SK-N-SH treated with all-trans-retinoic acid at 6 μM for 48 hours (cell line): ENCODE results near the gene CWC22.

Experiments
- ATAC-seq: fragments of 200-7000 bp; cut with Tn5 transposase; 3 replicates; pipeline ENCODE4 v1.9.1; 2020; ENCODE audit warnings: mild to moderate bottlenecking, moderate library complexity
- ARNTL ChIP-seq: fragments of 450-650 bp; formaldehyde crosslinking; IDR thresholded peaks from 2 replicates; pipeline ENCODE4 v1.5.0; 2020; ENCODE audit warnings: low read depth, mild to moderate bottlenecking, moderate library complexity, borderline replicate concordance
- ESRRG ChIP-seq: fragments of 250-450 bp; sonication (Bioruptor Pico); IDR thresholded peaks from 2 replicates; pipeline ENCODE4 v1.6.1; 2021; ENCODE audit warnings: mild to moderate bottlenecking
- GLIS3 ChIP-seq: fragments of 250-450 bp; sonication (Bioruptor Pico); IDR thresholded peaks from 2 replicates; pipeline ENCODE4 v1.5.0; 2020; ENCODE audit warnings: mild to moderate bottlenecking, moderate library complexity
- ISL1 ChIP-seq: fragments of 250-450 bp; sonication (Bioruptor Pico); IDR thresholded peaks from 2 replicates; pipeline ENCODE4 v2.1.2; 2022; ENCODE audit warnings: mild to moderate bottlenecking, moderate library complexity
- OSR1 ChIP-seq: fragments of 250-450 bp; sonication (Bioruptor Pico); IDR thresholded peaks from 2 replicates; pipeline ENCODE4 v1.8.0; 2022; ENCODE audit warnings: moderate library complexity, mild to moderate bottlenecking, inconsistent platforms
- PATZ1 ChIP-seq: fragments of 250-450 bp; sonication (Bioruptor Pico); IDR thresholded peaks from 2 replicates; pipeline ENCODE4 v1.8.0; 2020; ENCODE audit warnings: mild to moderate bottlenecking, moderate library complexity, borderline replicate concordance
- POU6F1 ChIP-seq: fragments of 250-450 bp; sonication (Bioruptor Pico); IDR thresholded peaks from 2 replicates; pipeline ENCODE4 v1.8.0; 2021; ENCODE audit warnings: low read depth, mild to moderate bottlenecking, moderate library complexity, borderline replicate concordance
- PPARA ChIP-seq: fragments of 250-450 bp; sonication (Bioruptor Pico); IDR thresholded peaks from 2 replicates; pipeline ENCODE4 v1.5.0; 2020; ENCODE audit warnings: mild to moderate bottlenecking, borderline replicate concordance
- RARB ChIP-seq: fragments of 250-450 bp; sonication (Bioruptor Pico); IDR thresholded peaks from 2 replicates; pipeline ENCODE4 v1.8.0; 2021; ENCODE audit warnings: mild to moderate bottlenecking, moderate library complexity
- TCF4 ChIP-seq: fragments of 250-450 bp; sonication (Bioruptor Pico); IDR thresholded peaks from 2 replicates; pipeline ENCODE4 v1.8.0; 2021; ENCODE audit warnings: mild to moderate bottlenecking, moderate library complexity, borderline replicate concordance
- TOX ChIP-seq: fragments of 250-450 bp; sonication (Bioruptor Pico); IDR thresholded peaks from 2 replicates; pipeline ENCODE4 v1.8.0; 2021; ENCODE audit warnings: mild to moderate bottlenecking, moderate library complexity, borderline replicate concordance
- TSHZ2 ChIP-seq: fragments of 250-450 bp; sonication (Bioruptor Pico); IDR thresholded peaks from 2 replicates; pipeline ENCODE4 v1.5.0; 2020; ENCODE audit warnings: mild to moderate bottlenecking, moderate library complexity
- ZC3H10 ChIP-seq: fragments of 250-450 bp; sonication (Bioruptor Pico); IDR thresholded peaks from 2 replicates; pipeline ENCODE4 v1.5.1; 2021; ENCODE audit warnings: mild to moderate bottlenecking, moderate library complexity
- ZFP3 ChIP-seq: fragments of 250-450 bp; sonication (Bioruptor Pico); IDR thresholded peaks from 2 replicates; pipeline ENCODE4 v1.5.0; 2020; ENCODE audit warnings: mild to moderate bottlenecking, moderate library complexity
- ZFP30 ChIP-seq: fragments of 450-650 bp; formaldehyde crosslinking; IDR thresholded peaks from 2 replicates; pipeline ENCODE4 v1.5.0; 2022; ENCODE audit warnings: mild to moderate bottlenecking, moderate library complexity
- ZNF565 ChIP-seq: fragments of 450-650 bp; formaldehyde crosslinking; conservative IDR thresholded peaks from 2 replicates; pipeline ENCODE4 v1.5.0; 2020; ENCODE audit warnings: low read depth, mild to moderate bottlenecking, moderate library complexity
- ZNF70 ChIP-seq: fragments of 450-650 bp; formaldehyde crosslinking; IDR thresholded peaks from 2 replicates; pipeline ENCODE4 v1.5.0; 2020; ENCODE audit warnings: mild to moderate bottlenecking, moderate library complexity
- ZNF8 ChIP-seq: fragments of 450-650 bp; formaldehyde crosslinking; IDR thresholded peaks from 2 replicates; pipeline ENCODE4 v1.5.0; 2020; ENCODE audit warnings: mild to moderate bottlenecking, moderate library complexity
- TF ChIP-seq, protein P1 (sequence below): fragments of 250-450 bp; sonication (Bioruptor Pico); IDR thresholded peaks from 2 replicates; pipeline ENCODE4 v1.5.1; 2021; ENCODE audit warnings: mild to moderate bottlenecking, moderate library complexity

Gene CWC22

GRCh38 chr2:180038997-180039396 lies 31.9 kb upstream of the CWC22 start (continued):
- TF ChIP-seq ESRRG (CRISPR knock-in tag) (no peak), TOX (CRISPR knock-in tag) (no peak), PATZ1 (CRISPR knock-in tag) (no peak), POU6F1 (CRISPR knock-in tag) (no peak)
- TF ChIP-seq, all 23 proteins: peak for 0

- TF ChIP-seq ISL1 = no peak
- TF ChIP-seq TOX (CRISPR knock-in tag) = no peak
- TF ChIP-seq GLIS3 (CRISPR knock-in tag) = no peak
- TF ChIP-seq PATZ1 (CRISPR knock-in tag) = no peak
- TF ChIP-seq RARB (CRISPR knock-in tag) = no peak
- TF ChIP-seq TSHZ2 (CRISPR knock-in tag) = no peak
- peak; percentile 88 for ATAC-seq
These were observed 27.1 kb upstream of the CWC22 start for GRCh38 chr2:180033993-180034894.

DNA sequence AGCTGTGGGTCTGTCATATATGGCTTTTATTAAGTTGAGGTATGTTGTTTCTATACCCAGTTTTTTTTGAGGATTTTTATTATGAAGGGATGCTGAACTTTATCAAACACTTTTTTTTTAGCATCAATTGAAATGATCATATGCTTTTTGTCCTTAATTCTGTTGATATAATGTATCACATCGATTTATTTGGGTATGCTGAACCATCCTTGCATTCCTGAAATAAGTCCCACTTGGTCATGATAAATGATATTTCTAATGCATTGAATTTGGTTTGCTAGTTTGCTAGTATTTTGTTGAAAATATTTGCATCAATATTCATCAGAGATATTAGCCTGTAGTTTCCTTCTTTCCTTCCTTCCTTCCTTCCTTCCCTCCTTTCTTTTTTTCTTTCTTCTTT lies 22.5 kb upstream of the CWC22 start:
- TF ChIP-seq ESRRG (CRISPR knock-in tag) = no peak
- TF ChIP-seq ZFP3 (CRISPR knock-in tag) = no peak
- TF ChIP-seq TOX (CRISPR knock-in tag) = no peak
- TF ChIP-seq PATZ1 (CRISPR knock-in tag) = no peak
- no peak for TF ChIP-seq OSR1 (CRISPR knock-in tag)
- no peak for ATAC-seq

DNA sequence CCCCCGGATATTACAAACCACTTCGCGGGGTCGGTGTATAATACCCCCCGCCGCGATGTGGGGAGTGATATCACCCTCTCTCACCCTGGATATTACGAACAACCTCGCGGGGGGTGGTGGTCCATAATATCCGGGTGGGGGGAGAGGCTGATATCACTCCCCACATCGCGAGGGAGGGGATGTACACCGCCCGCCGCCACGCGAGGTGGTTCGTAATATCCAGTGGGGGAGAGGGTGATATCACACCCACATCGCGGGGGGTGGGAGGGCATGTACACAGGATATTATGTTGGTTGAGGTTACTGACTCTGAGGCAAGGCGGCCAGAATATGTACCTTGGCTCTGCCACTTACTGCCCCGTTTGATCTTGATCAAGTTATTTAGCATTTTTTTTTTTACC lies 14.8 kb upstream of the CWC22 start:
- no peak for ATAC-seq
- no peak for TF ChIP-seq ZNF565 (CRISPR knock-in tag)
- no peak for TF ChIP-seq ZC3H10
- TF ChIP-seq ZNF8 = no peak
- no peak for TF ChIP-seq ARNTL (CRISPR knock-in tag)
- TF ChIP-seq ESRRG (CRISPR knock-in tag) = no peak
- no peak for TF ChIP-seq ZFP30 (CRISPR knock-in tag)
- TF ChIP-seq TSHZ2 (CRISPR knock-in tag) = no peak
- TF ChIP-seq RARB (CRISPR knock-in tag) = no peak
- TF ChIP-seq, protein P1, sequence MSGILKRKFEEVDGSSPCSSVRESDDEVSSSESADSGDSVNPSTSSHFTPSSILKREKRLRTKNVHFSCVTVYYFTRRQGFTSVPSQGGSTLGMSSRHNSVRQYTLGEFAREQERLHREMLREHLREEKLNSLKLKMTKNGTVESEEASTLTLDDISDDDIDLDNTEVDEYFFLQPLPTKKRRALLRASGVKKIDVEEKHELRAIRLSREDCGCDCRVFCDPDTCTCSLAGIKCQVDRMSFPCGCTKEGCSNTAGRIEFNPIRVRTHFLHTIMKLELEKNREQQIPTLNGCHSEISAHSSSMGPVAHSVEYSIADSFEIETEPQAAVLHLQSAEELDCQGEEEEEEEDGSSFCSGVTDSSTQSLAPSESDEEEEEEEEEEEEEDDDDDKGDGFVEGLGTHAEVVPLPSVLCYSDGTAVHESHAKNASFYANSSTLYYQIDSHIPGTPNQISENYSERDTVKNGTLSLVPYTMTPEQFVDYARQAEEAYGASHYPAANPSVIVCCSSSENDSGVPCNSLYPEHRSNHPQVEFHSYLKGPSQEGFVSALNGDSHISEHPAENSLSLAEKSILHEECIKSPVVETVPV (CRISPR knock-in tag) = no peak
- no peak for TF ChIP-seq ISL1
- TF ChIP-seq ZFP3 (CRISPR knock-in tag) = no peak
- TF ChIP-seq PPARA (CRISPR knock-in tag) = no peak
- TF ChIP-seq TCF4 (CRISPR knock-in tag) = no peak
- TF ChIP-seq OSR1 (CRISPR knock-in tag) = no peak
- no peak for TF ChIP-seq ZNF70 (CRISPR knock-in tag)
